Neuronal stem cell (in vitro differentiated cells): ENCODE data around the gene BCL2L15.

Experiments
- DNase-seq: peaks from one replicate; pipeline ENCODE4 v3.0.0-alpha.2; 2013; ENCODE audit warnings: low spot score
- H2AFZ ChIP-seq: one replicate; pipeline ENCODE4 v1.6.1; 2013; ENCODE audit warnings: mild to moderate bottlenecking, low read length, inconsistent platforms
- H2AK5ac ChIP-seq: 2 replicates; pipeline ENCODE4 v1.6.1; 2013; ENCODE audit warnings: low read depth, mild to moderate bottlenecking, inconsistent platforms, low read length, moderate library complexity, mixed read lengths
- H2BK120ac ChIP-seq: 2 replicates; pipeline ENCODE4 v1.6.1; 2013; ENCODE audit warnings: low read depth, mild to moderate bottlenecking, inconsistent platforms, low read length, moderate library complexity, mixed read lengths
- H2BK12ac ChIP-seq: one replicate; pipeline ENCODE4 v1.6.1; 2013; ENCODE audit warnings: low read length, inconsistent platforms
- H2BK15ac ChIP-seq: 2 replicates; pipeline ENCODE4 v1.6.1; 2013; ENCODE audit warnings: mild to moderate bottlenecking, low read length, inconsistent platforms, mixed read lengths
- H2BK5ac ChIP-seq: one replicate; pipeline ENCODE4 v1.6.1; 2013; ENCODE audit warnings: inconsistent platforms, mild to moderate bottlenecking, low read length, moderate library complexity
- H3K14ac ChIP-seq: one replicate; pipeline ENCODE4 v1.6.1; 2013; ENCODE audit warnings: low read length, inconsistent platforms
- H3K18ac ChIP-seq: 2 replicates; pipeline ENCODE4 v1.6.1; 2013; ENCODE audit warnings: low read length, inconsistent platforms
- H3K23ac ChIP-seq: 2 replicates; pipeline ENCODE4 v1.6.1; 2013; ENCODE audit warnings: low read depth, mild to moderate bottlenecking, mixed read lengths, low read length, inconsistent platforms; ENCODE audit not compliant: poor library complexity
- H3K27ac ChIP-seq: replicated peaks from 3 replicates; pipeline ENCODE4 v1.5.1; 2013; ENCODE audit warnings: low read length, inconsistent platforms
- H3K27me3 ChIP-seq, 3 experiments: 2 replicates each; pipeline ENCODE4 v1.6.1; 2013; ENCODE audit warnings: low read length in 3 of 3, mild to moderate bottlenecking in 2 of 3, inconsistent platforms in 1 of 3, low read depth in 1 of 3, mixed read lengths in 1 of 3, moderate library complexity in 1 of 3; ENCODE audit not compliant: control insufficient read depth in 3 of 3, insufficient read depth in 3 of 3
- H3K36me3 ChIP-seq, 2 donors: replicated peaks in 1 of 2; 2 replicates each; pipeline ENCODE4 v1.6.1; 2013; ENCODE audit warnings: low read length in 2 of 2; ENCODE audit not compliant: control insufficient read depth in 2 of 2, insufficient read depth in 2 of 2
- H3K4ac ChIP-seq: 2 replicates; pipeline ENCODE4 v1.6.1; 2013; ENCODE audit warnings: inconsistent platforms, mild to moderate bottlenecking, low read length, moderate library complexity
- H3K4me1 ChIP-seq, 2 donors: 1 replicate in 1 of 2; 2 replicates in 1 of 2; pipeline ENCODE4 v1.6.1; 2013; ENCODE audit warnings: low read length in 2 of 2, low read depth in 1 of 2; ENCODE audit not compliant: control insufficient read depth in 2 of 2, insufficient read depth in 1 of 2
- H3K4me2 ChIP-seq: one replicate; pipeline ENCODE4 v1.6.1; 2013; ENCODE audit warnings: mild to moderate bottlenecking, low read length, inconsistent platforms; ENCODE audit not compliant: insufficient read depth, poor library complexity, severe bottlenecking
- H3K4me3 ChIP-seq, 2 donors: 2 replicates each; pipeline ENCODE4 v1.5.1; 2013; ENCODE audit warnings: low read length in 2 of 2, mild to moderate bottlenecking in 2 of 2, inconsistent platforms in 1 of 2, moderate library complexity in 1 of 2
- H3K79me1 ChIP-seq: one replicate; pipeline ENCODE4 v1.6.1; 2013; ENCODE audit warnings: low read depth, mild to moderate bottlenecking, inconsistent platforms, low read length, moderate library complexity
- H3K9ac ChIP-seq: one replicate; pipeline ENCODE4 v1.6.1; 2013; ENCODE audit warnings: mild to moderate bottlenecking, low read depth, low read length, inconsistent platforms; ENCODE audit not compliant: poor library complexity
- H3K9me3 ChIP-seq, 2 donors: replicated peaks in 1 of 2; 2 replicates each; pipeline versions ENCODE3 to v1.6.1; 2013; ENCODE audit warnings: low read length in 2 of 2, mild to moderate bottlenecking in 2 of 2, inconsistent platforms in 1 of 2, low read depth in 1 of 2, mixed read lengths in 1 of 2, moderate library complexity in 1 of 2; ENCODE audit not compliant: control insufficient read depth in 2 of 2, insufficient read depth in 1 of 2
- H4K8ac ChIP-seq: one replicate; pipeline ENCODE4 v1.6.1; 2013; ENCODE audit warnings: low read depth, mild to moderate bottlenecking, inconsistent platforms, low read length, moderate library complexity
- H4K91ac ChIP-seq: one replicate; pipeline ENCODE4 v1.6.1; 2013; ENCODE audit warnings: low read length, low read depth, mild to moderate bottlenecking, inconsistent platforms; ENCODE audit not compliant: poor library complexity
- WGBS, 2 donors: extraction: QIAGEN DNeasy Blood & Tissue Kit; methylation state at CpG; one replicate each; pipeline ENCODE4 v1.1.7; 2013; ENCODE audit warnings: missing lambda C conversion rate in 2 of 2, mixed read lengths in 1 of 2; ENCODE audit not compliant: insufficient read length in 2 of 2, insufficient replicate concordance in 1 of 2; ENCODE audit errors: extremely low coverage in 2 of 2; 5-methylcytosine and 5-hydroxymethylcytosine counted together

BCL2L15 gene

DNA sequence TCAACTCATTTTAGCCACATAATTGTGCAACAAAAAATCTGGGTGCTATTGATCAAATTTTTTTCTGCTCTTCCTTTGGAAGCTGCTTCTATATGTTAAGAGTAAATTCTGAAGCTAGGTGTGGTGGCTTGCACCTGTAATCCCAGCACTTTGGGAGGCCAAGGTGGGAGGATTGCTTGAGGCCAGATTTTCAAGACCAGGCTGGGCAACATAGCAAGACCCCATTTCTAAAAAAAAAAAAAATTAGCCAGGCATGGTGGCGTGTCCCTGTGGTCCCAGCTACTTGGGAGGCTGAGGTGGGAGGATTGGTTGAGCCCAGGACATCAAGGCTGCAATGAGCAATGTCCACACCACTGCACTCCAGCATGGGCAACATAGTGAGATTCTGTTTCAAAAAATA is 50.8 kb downstream of the BCL2L15 start:
- WGBS, 2 donors = no CpG with 5 or more reads among the region's 1 CpG

DNA sequence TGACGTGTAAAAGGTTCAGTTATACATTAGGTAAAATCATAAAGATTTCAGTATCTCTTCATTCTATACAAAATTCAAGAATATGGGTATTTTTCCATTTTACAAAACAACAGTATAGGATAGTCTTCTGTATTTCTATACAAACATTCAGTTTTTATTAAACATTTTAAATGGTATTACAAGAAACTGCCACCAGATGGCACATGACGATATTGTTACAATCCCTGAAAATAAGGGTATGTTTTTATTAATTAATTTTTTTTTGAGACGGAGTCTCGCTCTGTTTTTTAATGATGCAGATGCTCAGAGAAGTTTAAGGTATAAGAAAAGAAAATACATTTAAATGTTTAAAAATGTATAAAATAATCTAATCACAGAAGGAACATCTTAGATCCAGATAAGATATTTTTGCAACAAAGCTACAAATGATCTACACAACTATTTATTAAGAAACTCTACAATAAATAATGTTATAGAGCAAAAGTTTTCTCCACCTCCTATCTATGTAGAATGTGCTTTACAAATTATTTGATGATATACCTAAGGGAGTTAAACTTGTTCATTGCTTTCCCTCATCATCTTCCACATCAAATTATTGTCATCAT is 51.6 kb downstream of the BCL2L15 start:
- Histone ChIP-seq H3K27me3 (peaks cover 0 to 10% (median 0%) of the 10 kb centered on the region in 3 experiments), H3K18ac (no peak overlapping the region), H3K23ac (no peak overlapping the region), H2AK5ac (no peak overlapping the region), H4K91ac (no peak overlapping the region), H2BK120ac (no peak overlapping the region), H2AFZ (no peak overlapping the region), H2BK5ac (no peak overlapping the region), H3K4me3 (no peak overlapping the region), H3K14ac (no peak overlapping the region), H3K4me1 (no peaks in the 10 kb centered on the region), H3K27ac (no peak overlapping the region), H3K4me2 (no peak overlapping the region), H3K9ac (no peak overlapping the region), H3K4ac (no peak overlapping the region), H3K9me3 (no peaks in the 10 kb centered on the region), H3K36me3 (no peaks in the 10 kb centered on the region), H4K8ac (no peak overlapping the region), H3K79me1 (no peaks in the 10 kb centered on the region), H2BK12ac (no peak overlapping the region), H2BK15ac (no peak overlapping the region)
- WGBS, 2 donors = no CpG with 5 or more reads among the region's 4 CpGs
- no peak for DNase-seq

More for the DNA sequence above, 50.8 kb downstream of the BCL2L15 start:
- H2BK120ac ChIP-seq = no peak overlapping the region
- H3K23ac ChIP-seq = no peak overlapping the region
- H3K14ac ChIP-seq = no peak overlapping the region
- no peak overlapping the region for H4K8ac ChIP-seq
- no peak overlapping the region for H2AFZ ChIP-seq
- no peaks in the 10 kb centered on the region for H3K79me1 ChIP-seq
- no peak overlapping the region for H3K9ac ChIP-seq
- no peak overlapping the region for H4K91ac ChIP-seq
- H2BK5ac ChIP-seq = no peak overlapping the region
- no peak for DNase-seq
- H3K36me3 ChIP-seq = no peaks in the 10 kb centered on the region
- no peak overlapping the region for H3K18ac ChIP-seq
- H2BK12ac ChIP-seq = no peak overlapping the region
- H2AK5ac ChIP-seq = no peak overlapping the region
- H3K4me3 ChIP-seq = no peak overlapping the region
- no peaks in the 10 kb centered on the region for H3K4me1 ChIP-seq
- H2BK15ac ChIP-seq = no peak overlapping the region
- no peak overlapping the region for H3K27ac ChIP-seq
- no peak overlapping the region for H3K4ac ChIP-seq
- no peaks in the 10 kb centered on the region for H3K9me3 ChIP-seq
- no peak overlapping the region for H3K4me2 ChIP-seq
- H3K27me3 ChIP-seq = peaks cover 0 to 10% (median 0%) of the 10 kb centered on the region in 3 experiments

DNA sequence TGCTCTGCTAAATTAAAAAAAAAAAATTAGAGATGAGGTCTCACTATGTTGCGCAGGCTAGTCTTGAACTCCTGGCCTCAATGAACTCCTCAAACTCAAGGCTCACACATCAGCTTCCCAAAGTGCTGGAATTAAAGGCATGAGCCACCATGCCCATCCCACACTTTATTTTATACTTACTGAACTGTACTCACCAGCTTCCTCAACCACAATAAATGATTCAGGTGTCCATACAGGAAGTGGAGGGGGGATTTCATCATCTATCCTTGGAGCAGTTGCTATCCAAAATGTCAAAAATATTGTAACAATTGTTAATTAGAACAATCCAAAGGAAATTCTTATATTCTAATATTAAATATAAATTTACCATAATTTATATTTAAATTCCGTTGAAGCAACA is 52.7 kb downstream of the BCL2L15 start:
- Histone ChIP-seq H4K91ac (no peak overlapping the region), H2BK12ac (no peak overlapping the region), H3K4me2 (no peak overlapping the region), H3K14ac (no peak overlapping the region), H4K8ac (no peak overlapping the region), H3K4ac (no peak overlapping the region), H2BK15ac (no peak overlapping the region), H3K4me1 (no peaks in the 10 kb centered on the region), H3K79me1 (no peaks in the 10 kb centered on the region), H3K23ac (no peak overlapping the region), H3K9ac (no peak overlapping the region), H3K18ac (no peak overlapping the region), H3K36me3 (no peaks in the 10 kb centered on the region), H3K4me3 (no peak overlapping the region), H2BK120ac (no peak overlapping the region), H3K9me3 (no peaks in the 10 kb centered on the region), H3K27ac (no peak overlapping the region), H2BK5ac (no peak overlapping the region), H2AK5ac (no peak overlapping the region), H2AFZ (no peak overlapping the region), H3K27me3 (peaks cover 0 to 10% (median 0%) of the 10 kb centered on the region in 3 experiments)
- no peak for DNase-seq
- WGBS, 2 donors = no CpG with 5 or more reads among the region's 2 CpGs
